ENCODE measurements around the gene VILL.

DNA sequence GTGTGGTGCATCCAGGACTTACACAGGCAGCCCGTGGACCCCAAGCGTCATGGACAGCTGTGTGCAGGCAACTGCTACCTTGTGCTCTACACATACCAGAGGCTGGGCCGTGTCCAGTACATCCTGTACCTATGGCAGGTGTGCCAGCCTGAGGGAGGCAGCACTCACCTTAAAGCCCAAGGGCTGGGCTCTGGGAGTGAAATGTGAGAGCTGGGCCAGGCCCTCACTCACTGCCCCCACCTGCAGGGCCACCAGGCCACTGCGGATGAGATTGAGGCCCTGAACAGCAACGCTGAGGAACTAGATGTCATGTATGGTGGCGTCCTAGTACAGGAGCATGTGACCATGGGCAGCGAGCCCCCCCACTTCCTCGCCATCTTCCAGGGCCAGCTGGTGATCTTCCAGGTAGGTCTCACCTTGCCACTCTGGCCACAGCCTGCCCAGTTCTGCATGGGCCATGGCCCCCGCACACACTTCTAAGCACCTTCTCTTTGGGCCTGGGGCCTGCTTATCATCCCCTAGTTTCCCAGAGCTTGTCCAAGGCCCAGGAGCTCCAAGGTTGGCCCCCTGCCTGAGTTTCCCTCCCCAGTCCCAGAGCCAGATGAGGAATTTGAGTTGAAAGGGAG lies 11.0 kb downstream of the VILL start:
- TF ChIP-seq POLR2A (IDR thresholded peaks at IDR 0.05; ENCODE audit: low read depth, low read length), result no peak
- TF ChIP-seq POLR2AphosphoS5 (IDR thresholded peaks at IDR 0.05; ENCODE audit: low read depth, low read length), result no peak
- TF ChIP-seq TAF1 (IDR thresholded peaks at IDR 0.05; ENCODE audit: borderline replicate concordance, low read depth, low read length), result no peak

Data from GM12892 (cell line).